ENCODE measurements around the gene RAB27A. TPM values are rescaled to one million over a fixed set of nuclear protein-coding genes. Genes with fewer than 3 reads are reported as not detected.

The RAB27A gene
- total and polyA plus RNA-seq, 11 donors, result 1.4 to 17.2 (median 4.2) TPM

GRCh38 chr15:55224892-55225291 is 64.7 kb downstream of the RAB27A start:
- Histone ChIP-seq H3K4me1 (peaks cover 0 to 58% (median 0%) of the 10 kb centered on the region in 12 donors), H3K27me3 (no peaks in the 10 kb centered on the region), H3K27ac (no peak overlapping the region), H3K36me3 (peaks cover 0 to 36% (median 7%) of the 10 kb centered on the region in 9 donors), H3K9me3 (no peaks in the 10 kb centered on the region), H3K4me3 (no peak overlapping the region)
- ATAC-seq (no peak), DNase-seq (no peak)
- intact Hi-C loops (cut with DNase I), result loop anchor here in 4 of 10 donors (5.0 kb wide), 3 partner anchors 57 to 212 kb away; no protein-coding TSS in a partner anchor
- TF ChIP-seq, protein P1, sequence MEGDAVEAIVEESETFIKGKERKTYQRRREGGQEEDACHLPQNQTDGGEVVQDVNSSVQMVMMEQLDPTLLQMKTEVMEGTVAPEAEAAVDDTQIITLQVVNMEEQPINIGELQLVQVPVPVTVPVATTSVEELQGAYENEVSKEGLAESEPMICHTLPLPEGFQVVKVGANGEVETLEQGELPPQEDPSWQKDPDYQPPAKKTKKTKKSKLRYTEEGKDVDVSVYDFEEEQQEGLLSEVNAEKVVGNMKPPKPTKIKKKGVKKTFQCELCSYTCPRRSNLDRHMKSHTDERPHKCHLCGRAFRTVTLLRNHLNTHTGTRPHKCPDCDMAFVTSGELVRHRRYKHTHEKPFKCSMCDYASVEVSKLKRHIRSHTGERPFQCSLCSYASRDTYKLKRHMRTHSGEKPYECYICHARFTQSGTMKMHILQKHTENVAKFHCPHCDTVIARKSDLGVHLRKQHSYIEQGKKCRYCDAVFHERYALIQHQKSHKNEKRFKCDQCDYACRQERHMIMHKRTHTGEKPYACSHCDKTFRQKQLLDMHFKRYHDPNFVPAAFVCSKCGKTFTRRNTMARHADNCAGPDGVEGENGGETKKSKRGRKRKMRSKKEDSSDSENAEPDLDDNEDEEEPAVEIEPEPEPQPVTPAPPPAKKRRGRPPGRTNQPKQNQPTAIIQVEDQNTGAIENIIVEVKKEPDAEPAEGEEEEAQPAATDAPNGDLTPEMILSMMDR (IDR thresholded peaks at IDR 0.05), result no peak
- no peak for TF ChIP-seq POLR2A (IDR thresholded peaks at IDR 0.05)

- DNase-seq, result no peak
- Histone ChIP-seq H3K27ac (peak overlapping the region in 1 of 12 donors; percentile 87), H3K4me3 (no peak overlapping the region), H3K9me3 (no peaks in the 10 kb centered on the region), H3K36me3 (peaks cover 0 to 25% (median 0%) of the 10 kb centered on the region in 9 donors), H3K4me1 (peaks cover 0 to 76% (median 0%) of the 10 kb centered on the region in 12 donors), H3K27me3 (no peaks in the 10 kb centered on the region)
- ATAC-seq, result peak in 2 of 4 donors; percentile 20 to 61
- TF ChIP-seq, protein P1 (IDR thresholded peaks at IDR 0.05), result no peak
- no peak for TF ChIP-seq POLR2A (IDR thresholded peaks at IDR 0.05)
- intact Hi-C loops (cut with DNase I), result loop anchor here in 4 of 10 donors (5.0 kb wide), 3 partner anchors 60 to 215 kb away; no protein-coding TSS in a partner anchor
Observed at GRCh38 chr15:55222588-55222987, 67.0 kb downstream of the RAB27A start.

- 65 to 79% (median 73%) methylated on average over 6 of the region's 6 CpGs for WGBS, 4 donors
- Histone ChIP-seq H3K36me3 (peaks cover 0 to 20% (median 0%) of the 10 kb centered on the region in 9 donors), H3K4me1 (peaks cover 0 to 76% (median 0%) of the 10 kb centered on the region in 12 donors), H3K4me3 (peak overlapping the region in 1 of 12 donors; percentile 10), H3K27ac (peak overlapping the region in 2 of 12 donors; percentile 13 to 87), H3K27me3 (no peaks in the 10 kb centered on the region), H3K9me3 (no peaks in the 10 kb centered on the region)
- no peak for DNase-seq
- intact Hi-C loops (cut with DNase I), result loop anchor here in 4 of 10 donors (5.0 kb wide), 3 partner anchors 61 to 216 kb away; no protein-coding TSS in a partner anchor
- TF ChIP-seq, protein P1 (IDR thresholded peaks at IDR 0.05), result no peak
- TF ChIP-seq POLR2A (IDR thresholded peaks at IDR 0.05), result no peak
- ATAC-seq, result peak; percentile 21 to 88 (median 67)
Observed at GRCh38 chr15:55221090-55222011, 68.3 kb downstream of the RAB27A start.

DNA sequence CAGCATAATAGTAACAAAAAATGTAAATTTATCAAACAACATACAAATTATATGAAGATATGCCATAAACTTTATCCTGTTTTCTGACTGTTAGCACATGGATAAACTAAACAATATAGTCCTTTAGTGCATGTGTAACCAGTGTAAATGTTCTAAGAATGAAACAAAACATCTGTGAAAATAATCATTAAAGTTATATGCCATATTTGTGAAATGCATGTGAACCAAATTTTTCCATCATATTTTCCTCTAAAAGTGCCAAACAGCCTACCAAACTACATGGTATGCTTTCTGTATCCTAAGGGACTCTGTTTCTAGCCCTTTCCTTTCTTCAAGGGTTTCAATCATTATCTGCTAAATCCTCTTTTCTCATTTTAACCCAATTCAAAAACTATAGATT is 69.0 kb downstream of the RAB27A start:
- intact Hi-C loops (cut with DNase I), result loop anchor here in 4 of 10 donors (5.0 kb wide), 3 partner anchors 62 to 217 kb away; no protein-coding TSS in a partner anchor
- Histone ChIP-seq H3K27me3 (no peaks in the 10 kb centered on the region), H3K9me3 (no peaks in the 10 kb centered on the region), H3K4me3 (peak overlapping the region in 1 of 12 donors; percentile 6), H3K36me3 (peaks cover 0 to 19% (median 0%) of the 10 kb centered on the region in 9 donors), H3K27ac (peak overlapping the region in 2 of 12 donors; percentile 13 to 87), H3K4me1 (peaks cover 0 to 76% (median 0%) of the 10 kb centered on the region in 12 donors)
- no peak for ATAC-seq
- TF ChIP-seq, protein P1 (IDR thresholded peaks at IDR 0.05), result no peak
- TF ChIP-seq POLR2A (IDR thresholded peaks at IDR 0.05), result no peak
- DNase-seq, result no peak
